HepG2 (cell line): ENCODE data around the gene IRF7. TPM values are rescaled to one million over a fixed set of nuclear protein-coding genes. Genes with fewer than 3 reads are reported as not detected.

Experiments used
- AKAP8 ChIP-seq: sonication (generic); formaldehyde crosslinking; IDR thresholded peaks from 2 replicates; pipeline ENCODE4 v1.5.1; 2020; ENCODE audit warnings: mild to moderate bottlenecking, missing genetic modification reagents
- CBX5 ChIP-seq: sonication (generic); formaldehyde crosslinking; IDR thresholded peaks from 2 replicates; pipeline ENCODE4 v1.4.0; 2020; ENCODE audit warnings: missing genetic modification reagents, borderline replicate concordance
- CEBPG ChIP-seq: IDR thresholded peaks from 2 replicates; pipeline ENCODE4 v1.6.1; 2016
- ELF3 ChIP-seq: IDR thresholded peaks from 2 replicates; pipeline ENCODE4 v1.6.1; 2016; ENCODE audit warnings: missing genetic modification reagents, missing compliant biosample characterization
- FOXP4 ChIP-seq: sonication (generic); formaldehyde crosslinking; IDR thresholded peaks from 2 replicates; pipeline ENCODE4 v1.4.0; 2020; ENCODE audit warnings: missing genetic modification reagents
- JDP2 ChIP-seq: sonication (generic); formaldehyde crosslinking; IDR thresholded peaks from 2 replicates; pipeline ENCODE4 v1.8.1; 2022; ENCODE audit warnings: missing genetic modification reagents, borderline replicate concordance
- KLF6 ChIP-seq: IDR thresholded peaks from 2 replicates; pipeline ENCODE4 v1.8.0; 2016; ENCODE audit warnings: missing biosample characterization, missing genetic modification reagents
- MEIS1 ChIP-seq: sonication (generic); formaldehyde crosslinking; IDR thresholded peaks from 2 replicates; pipeline ENCODE4 v1.9.0; 2021; ENCODE audit warnings: mild to moderate bottlenecking, missing genetic modification reagents, moderate library complexity, borderline replicate concordance
- NR2F2 ChIP-seq: IDR thresholded peaks from 2 replicates; pipeline ENCODE4 v1.6.1; 2012; ENCODE audit warnings: low read depth, inconsistent platforms, borderline replicate concordance
- SKI ChIP-seq: fragments of 450-650 bp; IDR thresholded peaks from one replicate; pipeline ENCODE4 v1.6.1; 2018; ENCODE audit warnings: mild to moderate bottlenecking; ENCODE audit not compliant: partially characterized antibody
- THAP11 ChIP-seq: IDR thresholded peaks from 2 replicates; pipeline ENCODE4 v1.6.1; 2016; ENCODE audit warnings: missing biosample characterization, missing genetic modification reagents
- ZBTB8A ChIP-seq: sonication (generic); formaldehyde crosslinking; IDR thresholded peaks from 2 replicates; pipeline ENCODE4 v1.4.0; 2020; ENCODE audit warnings: mild to moderate bottlenecking, low read depth, missing genetic modification reagents, borderline replicate concordance
- ZNF230 ChIP-seq: sonication (generic); formaldehyde crosslinking; IDR thresholded peaks from 2 replicates; pipeline ENCODE4 v1.4.0; 2020; ENCODE audit warnings: mild to moderate bottlenecking, missing genetic modification reagents
- ZNF441 ChIP-seq: sonication (generic); formaldehyde crosslinking; IDR thresholded peaks from 2 replicates; pipeline ENCODE4 v1.7.0; 2021; ENCODE audit warnings: missing genetic modification reagents, borderline replicate concordance
- ZNF605 ChIP-seq: sonication (generic); formaldehyde crosslinking; IDR thresholded peaks from 2 replicates; pipeline ENCODE4 v1.8.0; 2022; ENCODE audit warnings: mild to moderate bottlenecking, missing genetic modification reagents
- ZNF652 ChIP-seq: IDR thresholded peaks from 2 replicates; pipeline ENCODE4 v1.6.1; 2016; ENCODE audit warnings: low read depth, borderline replicate concordance
- polyA plus RNA-seq, 8 experiments: library from polyadenylated mRNA; depleted of rRNA in 3 of 8; stranded (reverse) in 7 of 8; unstranded in 1 of 8; fragments of >200 nt; fragmentation: Illumina TruSeq in 4 of 8; extraction: Trizol in 4 of 8; gene quantifications; 2 replicates each; pipeline versions ENCODE4 v1.2.1 to v1.2.3, GENCODE V29; 2011 to 2016; ENCODE audit warnings: low read depth in 4 of 8, missing spikeins in 1 of 8, mixed read lengths in 1 of 8; ENCODE audit not compliant: insufficient read depth in 1 of 8
- total RNA-seq, 5 experiments: library from RNA; depleted of rRNA; stranded (reverse); fragments of >200 nt; fragmentation: Illumina TruSeq; extraction: Trizol; gene quantifications; 2 replicates each; pipeline ENCODE4 v1.2.3, GENCODE V29; 2016; ENCODE audit warnings: low read depth in 1 of 5
- TF ChIP-seq, protein P1 (sequence below): sonication (generic); formaldehyde crosslinking; IDR thresholded peaks from 2 replicates; pipeline ENCODE4 v1.5.0; 2020; ENCODE audit warnings: mild to moderate bottlenecking, missing genetic modification reagents, borderline replicate concordance
- TF ChIP-seq, protein P2 (sequence below): sonication (generic); formaldehyde crosslinking; conservative IDR thresholded peaks from 2 replicates; pipeline ENCODE4 v1.4.0; 2020; ENCODE audit warnings: mild to moderate bottlenecking, missing genetic modification reagents, moderate library complexity

IRF7 gene
- total and polyA plus RNA-seq, 2 of the 13 experiments (the other 11 are each of a cell fraction or from before 2014, with no cell fraction given), result not detected

DNA sequence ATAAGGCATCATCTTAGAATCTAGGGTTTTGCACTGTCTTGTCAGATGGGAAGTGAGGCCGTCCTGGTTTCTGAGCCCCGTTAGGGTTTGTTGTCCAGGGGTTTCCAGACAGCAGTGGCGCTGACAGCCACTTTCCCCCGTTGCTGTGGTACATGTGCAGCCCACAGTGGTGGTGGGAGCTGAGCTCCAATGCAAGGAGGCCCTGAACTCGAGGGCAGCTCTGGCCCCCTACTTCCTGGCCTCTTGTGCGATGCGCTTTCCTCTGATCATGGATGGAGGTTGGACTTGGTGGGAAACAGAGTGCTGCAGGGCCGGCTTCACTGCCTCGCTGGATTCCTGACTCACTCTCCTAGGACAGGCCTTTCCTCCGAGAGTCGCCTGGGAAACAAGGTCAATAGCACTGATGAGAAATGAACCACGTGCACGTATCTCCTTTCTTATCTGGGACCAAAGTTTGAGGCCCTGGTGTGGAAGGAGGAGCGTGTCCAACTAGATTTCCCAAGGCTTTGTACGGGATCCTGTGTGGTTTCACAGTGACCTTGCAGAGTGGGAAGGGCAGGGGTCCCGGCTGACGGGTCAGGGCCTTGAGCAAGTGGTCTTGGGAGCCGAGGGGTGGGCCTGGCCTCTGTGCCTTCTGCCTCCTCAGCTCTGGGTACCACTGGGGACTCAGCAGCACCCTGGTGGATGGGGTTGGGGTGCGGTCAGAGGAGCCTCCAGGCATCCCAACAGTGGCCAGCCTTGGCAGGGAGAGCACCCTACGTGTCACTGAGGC is 35.7 kb downstream of the IRF7 start (continued):
- TF ChIP-seq, protein P1, sequence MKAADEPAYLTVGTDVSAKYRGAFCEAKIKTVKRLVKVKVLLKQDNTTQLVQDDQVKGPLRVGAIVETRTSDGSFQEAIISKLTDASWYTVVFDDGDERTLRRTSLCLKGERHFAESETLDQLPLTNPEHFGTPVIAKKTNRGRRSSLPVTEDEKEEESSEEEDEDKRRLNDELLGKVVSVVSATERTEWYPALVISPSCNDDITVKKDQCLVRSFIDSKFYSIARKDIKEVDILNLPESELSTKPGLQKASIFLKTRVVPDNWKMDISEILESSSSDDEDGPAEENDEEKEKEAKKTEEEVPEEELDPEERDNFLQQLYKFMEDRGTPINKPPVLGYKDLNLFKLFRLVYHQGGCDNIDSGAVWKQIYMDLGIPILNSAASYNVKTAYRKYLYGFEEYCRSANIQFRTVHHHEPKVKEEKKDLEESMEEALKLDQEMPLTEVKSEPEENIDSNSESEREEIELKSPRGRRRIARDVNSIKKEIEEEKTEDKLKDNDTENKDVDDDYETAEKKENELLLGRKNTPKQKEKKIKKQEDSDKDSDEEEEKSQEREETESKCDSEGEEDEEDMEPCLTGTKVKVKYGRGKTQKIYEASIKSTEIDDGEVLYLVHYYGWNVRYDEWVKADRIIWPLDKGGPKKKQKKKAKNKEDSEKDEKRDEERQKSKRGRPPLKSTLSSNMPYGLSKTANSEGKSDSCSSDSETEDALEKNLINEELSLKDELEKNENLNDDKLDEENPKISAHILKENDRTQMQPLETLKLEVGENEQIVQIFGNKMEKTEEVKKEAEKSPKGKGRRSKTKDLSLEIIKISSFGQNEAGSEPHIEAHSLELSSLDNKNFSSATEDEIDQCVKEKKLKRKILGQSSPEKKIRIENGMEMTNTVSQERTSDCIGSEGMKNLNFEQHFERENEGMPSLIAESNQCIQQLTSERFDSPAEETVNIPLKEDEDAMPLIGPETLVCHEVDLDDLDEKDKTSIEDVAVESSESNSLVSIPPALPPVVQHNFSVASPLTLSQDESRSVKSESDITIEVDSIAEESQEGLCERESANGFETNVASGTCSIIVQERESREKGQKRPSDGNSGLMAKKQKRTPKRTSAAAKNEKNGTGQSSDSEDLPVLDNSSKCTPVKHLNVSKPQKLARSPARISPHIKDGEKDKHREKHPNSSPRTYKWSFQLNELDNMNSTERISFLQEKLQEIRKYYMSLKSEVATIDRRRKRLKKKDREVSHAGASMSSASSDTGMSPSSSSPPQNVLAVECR (CRISPR knock-in tag), result peak; percentile 75; the same call in 1 of the 2 replicates
- TF ChIP-seq FOXP4 (CRISPR knock-in tag), result 0 out of 2 replicates have a peak, but pooled peaks have one; percentile 35
- TF ChIP-seq ELF3 (CRISPR knock-in tag), result peak; percentile 24; the same call in 1 of the 2 replicates
- TF ChIP-seq MEIS1 (CRISPR knock-in tag), result peak; percentile 53; the same call in 1 of the 2 replicates
- 0 out of 2 replicates have a peak, but pooled peaks have one; percentile 23 for TF ChIP-seq CBX5 (CRISPR knock-in tag)
- TF ChIP-seq THAP11, result peak; percentile 49; the same call in 1 of the 2 replicates
- TF ChIP-seq ZNF230 (CRISPR knock-in tag), result no peak
- TF ChIP-seq NR2F2, result peak; percentile 57; the same call in 1 of the 2 replicates
- TF ChIP-seq SKI, result peak; percentile 41
- peak; percentile 28; the same call in 1 of the 2 replicates for TF ChIP-seq AKAP8 (CRISPR knock-in tag)
- no peak for TF ChIP-seq ZBTB8A (CRISPR knock-in tag)
- peak; percentile 57; the same call in 1 of the 2 replicates for TF ChIP-seq ZNF605 (CRISPR knock-in tag)
- TF ChIP-seq ZNF652 (CRISPR knock-in tag), result no peak
- TF ChIP-seq ZNF441 (CRISPR knock-in tag), result peak; percentile 26; the same call in 1 of the 2 replicates
- no peak for TF ChIP-seq JDP2 (CRISPR knock-in tag)
- TF ChIP-seq KLF6, result no peak
- peak; percentile 31; the same call in 1 of the 2 replicates for TF ChIP-seq CEBPG (CRISPR knock-in tag)
- TF ChIP-seq, protein P2, sequence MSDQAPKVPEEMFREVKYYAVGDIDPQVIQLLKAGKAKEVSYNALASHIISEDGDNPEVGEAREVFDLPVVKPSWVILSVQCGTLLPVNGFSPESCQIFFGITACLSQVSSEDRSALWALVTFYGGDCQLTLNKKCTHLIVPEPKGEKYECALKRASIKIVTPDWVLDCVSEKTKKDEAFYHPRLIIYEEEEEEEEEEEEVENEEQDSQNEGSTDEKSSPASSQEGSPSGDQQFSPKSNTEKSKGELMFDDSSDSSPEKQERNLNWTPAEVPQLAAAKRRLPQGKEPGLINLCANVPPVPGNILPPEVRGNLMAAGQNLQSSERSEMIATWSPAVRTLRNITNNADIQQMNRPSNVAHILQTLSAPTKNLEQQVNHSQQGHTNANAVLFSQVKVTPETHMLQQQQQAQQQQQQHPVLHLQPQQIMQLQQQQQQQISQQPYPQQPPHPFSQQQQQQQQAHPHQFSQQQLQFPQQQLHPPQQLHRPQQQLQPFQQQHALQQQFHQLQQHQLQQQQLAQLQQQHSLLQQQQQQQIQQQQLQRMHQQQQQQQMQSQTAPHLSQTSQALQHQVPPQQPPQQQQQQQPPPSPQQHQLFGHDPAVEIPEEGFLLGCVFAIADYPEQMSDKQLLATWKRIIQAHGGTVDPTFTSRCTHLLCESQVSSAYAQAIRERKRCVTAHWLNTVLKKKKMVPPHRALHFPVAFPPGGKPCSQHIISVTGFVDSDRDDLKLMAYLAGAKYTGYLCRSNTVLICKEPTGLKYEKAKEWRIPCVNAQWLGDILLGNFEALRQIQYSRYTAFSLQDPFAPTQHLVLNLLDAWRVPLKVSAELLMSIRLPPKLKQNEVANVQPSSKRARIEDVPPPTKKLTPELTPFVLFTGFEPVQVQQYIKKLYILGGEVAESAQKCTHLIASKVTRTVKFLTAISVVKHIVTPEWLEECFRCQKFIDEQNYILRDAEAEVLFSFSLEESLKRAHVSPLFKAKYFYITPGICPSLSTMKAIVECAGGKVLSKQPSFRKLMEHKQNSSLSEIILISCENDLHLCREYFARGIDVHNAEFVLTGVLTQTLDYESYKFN (CRISPR knock-in tag), result peak; percentile 77
